RWPE2 (cell line): ENCODE data around the gene CDC6.

ENCODE experiments used
- ATAC-seq: fragments of 200-7000 bp; cut with Tn5 transposase; 3 replicates; pipeline ENCODE4 v1.9.1; 2021; ENCODE audit warnings: low read depth
- DNase-seq: peaks from one replicate; pipeline ENCODE4 v3.0.0-alpha.2; 2020; ENCODE audit warnings: low spot score
- H3K27ac ChIP-seq: fragments of 450-650 bp; 2 replicates; pipeline ENCODE4 v1.5.1; 2017; ENCODE audit warnings: mild to moderate bottlenecking; ENCODE audit not compliant: poor library complexity, severe bottlenecking
- H3K27me3 ChIP-seq: fragments of 250-450 bp; sonication (Bioruptor Pico); 2 replicates; pipeline ENCODE4 v1.5.1; 2021; ENCODE audit warnings: mild to moderate bottlenecking, moderate library complexity; ENCODE audit not compliant: insufficient read depth, poor library complexity, severe bottlenecking
- H3K36me3 ChIP-seq: fragments of 250-450 bp; sonication (Bioruptor Pico); 2 replicates; pipeline ENCODE4 v1.5.1; 2020; ENCODE audit warnings: low read depth, mild to moderate bottlenecking, moderate library complexity
- H3K4me1 ChIP-seq: fragments of 250-450 bp; sonication (Bioruptor Pico); 2 replicates; pipeline ENCODE4 v1.5.1; 2021; ENCODE audit warnings: mild to moderate bottlenecking, moderate library complexity; ENCODE audit not compliant: insufficient read depth, poor library complexity, severe bottlenecking
- H3K4me3 ChIP-seq: fragments of 250-450 bp; sonication (Bioruptor Pico); 2 replicates; pipeline ENCODE4 v1.5.1; 2021; ENCODE audit warnings: mild to moderate bottlenecking, moderate library complexity; ENCODE audit not compliant: severe bottlenecking
- H3K9me3 ChIP-seq: fragments of 250-450 bp; sonication (Bioruptor Pico); 2 replicates; pipeline ENCODE4 v1.5.1; 2021; ENCODE audit warnings: mild to moderate bottlenecking, moderate library complexity; ENCODE audit not compliant: severe bottlenecking
- CTCF ChIP-seq: fragments of 450-650 bp; IDR thresholded peaks from one replicate; pipeline ENCODE4 v1.5.1; 2017; ENCODE audit warnings: mild to moderate bottlenecking, moderate library complexity; ENCODE audit not compliant: poor library complexity, severe bottlenecking

Gene CDC6

GRCh38 chr17:40306395-40306794, 18.7 kb downstream of the CDC6 start:
- no peak overlapping the region for H3K4me3 ChIP-seq
- no peak for DNase-seq
- H3K27ac ChIP-seq, result peak overlapping the region; percentile 97
- no peaks in the 10 kb centered on the region for H3K27me3 ChIP-seq
- H3K4me1 ChIP-seq, result peaks cover 49% of the 10 kb centered on the region
- no peak for ATAC-seq
- TF ChIP-seq CTCF, result no peak
- H3K36me3 ChIP-seq, result peaks cover 27% of the 10 kb centered on the region
- no peaks in the 10 kb centered on the region for H3K9me3 ChIP-seq

GRCh38 chr17:40307001-40307730, 19.5 kb downstream of the CDC6 start:
- H3K4me3 ChIP-seq, result no peak overlapping the region
- ATAC-seq (no peak; the same call in 2 of the 3 replicates), DNase-seq (peak; percentile 63)
- TF ChIP-seq CTCF, result no peak
- peak overlapping the region; percentile 97 for H3K27ac ChIP-seq
- H3K4me1 ChIP-seq, result peaks cover 57% of the 10 kb centered on the region
- H3K36me3 ChIP-seq, result peaks cover 20% of the 10 kb centered on the region
- H3K27me3 ChIP-seq, result no peaks in the 10 kb centered on the region
- H3K9me3 ChIP-seq, result no peaks in the 10 kb centered on the region

GRCh38 chr17:40307740-40308239, 20.1 kb downstream of the CDC6 start:
- Histone ChIP-seq H3K27ac (peak overlapping the region; percentile 97), H3K27me3 (no peaks in the 10 kb centered on the region), H3K4me1 (peaks cover 63% of the 10 kb centered on the region), H3K4me3 (no peak overlapping the region), H3K9me3 (no peaks in the 10 kb centered on the region), H3K36me3 (peaks cover 13% of the 10 kb centered on the region)
- TF ChIP-seq CTCF, result no peak
- DNase-seq, result no peak
- no peak for ATAC-seq

GRCh38 chr17:40309031-40309948, 21.6 kb downstream of the CDC6 start, which contains the start of gene RARA:
RARA (plus strand) TSS chr17:40309180; CDS start chr17:40331219, 22,039 bp downstream.
- H3K27ac ChIP-seq, result peak within 1 kb of the TSS; percentile 97
- no peak for DNase-seq
- no peak for TF ChIP-seq CTCF
- no peaks in the 10 kb centered on the region for H3K27me3 ChIP-seq
- peaks cover 68% of the 10 kb centered on the region for H3K4me1 ChIP-seq
- H3K4me3 ChIP-seq, result peak within 1 kb of the TSS; percentile 47
- H3K9me3 ChIP-seq, result no peaks in the 10 kb centered on the region
- peak; percentile 55 for ATAC-seq
- no peaks in the 10 kb centered on the region for H3K36me3 ChIP-seq
